HepG2 (cell line): ENCODE measurements around the gene ZNF221. TPM values are rescaled to one million over a fixed set of nuclear protein-coding genes. Genes with fewer than 3 reads are reported as not detected.
A peak's percentile ranks its signal among the peaks of the same experiment; 100 is the strongest.

Experiments
- HDAC2 ChIP-seq: sonication (generic); formaldehyde crosslinking; IDR thresholded peaks from 2 replicates; pipeline ENCODE4 v1.4.0; 2020; ENCODE audit warnings: missing genetic modification reagents
- MYC ChIP-seq: sonication (generic); formaldehyde crosslinking; IDR thresholded peaks from 2 replicates; pipeline ENCODE4 v1.9.0; 2021; ENCODE audit warnings: missing genetic modification reagents, borderline replicate concordance
- POLR2AphosphoS2 ChIP-seq: IDR thresholded peaks from 2 replicates; pipeline ENCODE4 v1.6.1; 2011; ENCODE audit warnings: low read depth, low read length, improper control_type of control experiment
- U2AF1 ChIP-seq: fragments of 200-400 bp; formaldehyde crosslinking; optimal IDR thresholded peaks from 2 replicates; pipeline ENCODE3; 2017; ENCODE audit warnings: mild to moderate bottlenecking, low read depth, low read length
- ZNF17 ChIP-seq: sonication (generic); formaldehyde crosslinking; IDR thresholded peaks from 2 replicates; pipeline ENCODE4 v1.5.0; 2020; ENCODE audit warnings: mild to moderate bottlenecking, missing genetic modification reagents
- ZNF24 ChIP-seq: fragments of 450-650 bp; IDR thresholded peaks from 2 replicates; pipeline ENCODE4 v1.6.1; 2017; ENCODE audit warnings: antibody characterized with exemption, mild to moderate bottlenecking
- ZNF333 ChIP-seq: sonication (generic); formaldehyde crosslinking; IDR thresholded peaks from 2 replicates; pipeline ENCODE4 v1.4.0; 2020; ENCODE audit warnings: mild to moderate bottlenecking, missing genetic modification reagents, borderline replicate concordance
- ZNF614 ChIP-seq: IDR thresholded peaks from 2 replicates; pipeline ENCODE4 v1.6.1; 2018; ENCODE audit warnings: missing biosample characterization, missing genetic modification reagents, inconsistent platforms, borderline replicate concordance
- polyA plus RNA-seq, 8 experiments: library from polyadenylated mRNA; depleted of rRNA in 3 of 8; stranded (reverse) in 7 of 8; unstranded in 1 of 8; fragments of >200 nt; fragmentation: Illumina TruSeq in 4 of 8; extraction: Trizol in 4 of 8; gene quantifications; 2 replicates each; pipeline versions ENCODE4 v1.2.1 to v1.2.3, GENCODE V29; 2011 to 2016; ENCODE audit warnings: low read depth in 4 of 8, missing spikeins in 1 of 8, mixed read lengths in 1 of 8; ENCODE audit not compliant: insufficient read depth in 1 of 8
- total RNA-seq, 5 experiments: library from RNA; depleted of rRNA; stranded (reverse); fragments of >200 nt; fragmentation: Illumina TruSeq; extraction: Trizol; gene quantifications; 2 replicates each; pipeline ENCODE4 v1.2.3, GENCODE V29; 2016; ENCODE audit warnings: low read depth in 1 of 5
- TF ChIP-seq, protein P1 (sequence below): sonication (generic); formaldehyde crosslinking; conservative IDR thresholded peaks from 2 replicates; pipeline ENCODE4 v1.5.0; 2020; ENCODE audit warnings: missing genetic modification reagents
- TF ChIP-seq, protein P2 (sequence below): sonication (generic); formaldehyde crosslinking; IDR thresholded peaks from 2 replicates; pipeline ENCODE4 v1.4.0; 2020; ENCODE audit warnings: missing genetic modification reagents, borderline replicate concordance
- TF ChIP-seq, protein P3 (sequence below): sonication (generic); formaldehyde crosslinking; IDR thresholded peaks from 2 replicates; pipeline ENCODE4 v1.5.0; 2020; ENCODE audit warnings: mild to moderate bottlenecking, low read depth, missing genetic modification reagents, borderline replicate concordance
- TF ChIP-seq, protein P4 (sequence below): IDR thresholded peaks from 2 replicates; pipeline ENCODE4 v1.6.1; 2018; ENCODE audit warnings: missing genetic modification reagents, mild to moderate bottlenecking, missing compliant biosample characterization
- TF ChIP-seq, protein P5 (sequence below): sonication (generic); formaldehyde crosslinking; IDR thresholded peaks from 2 replicates; pipeline ENCODE4 v1.9.0; 2022; ENCODE audit warnings: missing genetic modification reagents, mild to moderate bottlenecking, borderline replicate concordance
- TF ChIP-seq, protein P6 (sequence below): sonication (generic); formaldehyde crosslinking; IDR thresholded peaks from 2 replicates; pipeline ENCODE4 v1.5.1; 2020; ENCODE audit warnings: mild to moderate bottlenecking, missing genetic modification reagents

Gene ZNF221
- total and polyA plus RNA-seq, 2 of the 13 experiments (the other 11 are each of a cell fraction or from before 2014, with no cell fraction given): 0.48 to 3.4 TPM

DNA sequence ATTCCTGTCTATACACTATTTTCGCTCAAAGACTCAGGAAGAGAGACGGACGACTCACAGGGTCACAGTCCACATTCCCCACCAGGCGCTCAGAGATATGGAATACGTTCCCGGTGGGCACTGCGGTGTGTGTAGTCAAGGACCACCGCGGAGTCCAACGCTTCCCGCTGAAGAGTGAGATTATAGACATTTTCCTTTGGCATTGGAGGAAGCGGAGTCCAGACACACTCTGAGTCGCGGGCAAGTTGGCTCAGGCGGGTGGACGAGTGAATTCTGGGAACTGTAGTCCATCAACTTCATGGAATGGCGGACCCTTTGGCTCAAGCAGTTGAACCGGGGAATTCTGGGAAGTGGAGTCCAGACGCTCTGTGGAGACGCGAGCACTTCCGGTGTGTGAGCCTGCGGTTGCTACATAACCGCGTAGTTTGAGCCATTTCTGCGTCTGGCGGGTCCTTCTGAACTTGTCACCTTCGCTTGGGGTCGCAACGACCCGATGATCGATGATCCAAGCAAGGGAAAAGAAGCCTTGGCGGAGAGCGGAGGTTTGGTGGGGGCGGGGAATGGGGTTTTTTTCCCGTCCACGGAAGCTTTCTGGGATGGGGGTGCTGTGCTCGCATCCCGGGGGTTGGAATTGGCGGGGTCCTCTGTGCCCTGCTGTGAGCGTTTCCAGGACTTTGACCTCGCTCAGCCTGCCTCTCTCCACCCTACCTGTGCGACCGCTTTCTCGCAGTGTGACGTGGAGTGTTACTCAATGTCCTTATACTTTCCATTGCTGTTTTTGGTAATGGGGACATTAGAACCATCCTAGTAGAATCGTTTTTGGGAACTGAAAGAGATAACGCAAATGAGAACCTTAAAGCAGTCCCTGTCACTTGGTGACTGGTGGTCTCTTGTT lies 51.8 kb downstream of the ZNF221 start, which contains the start of gene ZNF230 (continued):
- TF ChIP-seq, protein P1, sequence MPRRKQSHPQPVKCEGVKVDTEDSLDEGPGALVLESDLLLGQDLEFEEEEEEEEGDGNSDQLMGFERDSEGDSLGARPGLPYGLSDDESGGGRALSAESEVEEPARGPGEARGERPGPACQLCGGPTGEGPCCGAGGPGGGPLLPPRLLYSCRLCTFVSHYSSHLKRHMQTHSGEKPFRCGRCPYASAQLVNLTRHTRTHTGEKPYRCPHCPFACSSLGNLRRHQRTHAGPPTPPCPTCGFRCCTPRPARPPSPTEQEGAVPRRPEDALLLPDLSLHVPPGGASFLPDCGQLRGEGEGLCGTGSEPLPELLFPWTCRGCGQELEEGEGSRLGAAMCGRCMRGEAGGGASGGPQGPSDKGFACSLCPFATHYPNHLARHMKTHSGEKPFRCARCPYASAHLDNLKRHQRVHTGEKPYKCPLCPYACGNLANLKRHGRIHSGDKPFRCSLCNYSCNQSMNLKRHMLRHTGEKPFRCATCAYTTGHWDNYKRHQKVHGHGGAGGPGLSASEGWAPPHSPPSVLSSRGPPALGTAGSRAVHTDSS (CRISPR knock-in tag): 0 out of 2 replicates have a peak, but pooled peaks have one; percentile 59
- TF ChIP-seq HDAC2 (CRISPR knock-in tag): peak; percentile 65
- TF ChIP-seq POLR2AphosphoS2: no peak
- no peak for TF ChIP-seq ZNF17 (CRISPR knock-in tag)
- TF ChIP-seq, protein P2, sequence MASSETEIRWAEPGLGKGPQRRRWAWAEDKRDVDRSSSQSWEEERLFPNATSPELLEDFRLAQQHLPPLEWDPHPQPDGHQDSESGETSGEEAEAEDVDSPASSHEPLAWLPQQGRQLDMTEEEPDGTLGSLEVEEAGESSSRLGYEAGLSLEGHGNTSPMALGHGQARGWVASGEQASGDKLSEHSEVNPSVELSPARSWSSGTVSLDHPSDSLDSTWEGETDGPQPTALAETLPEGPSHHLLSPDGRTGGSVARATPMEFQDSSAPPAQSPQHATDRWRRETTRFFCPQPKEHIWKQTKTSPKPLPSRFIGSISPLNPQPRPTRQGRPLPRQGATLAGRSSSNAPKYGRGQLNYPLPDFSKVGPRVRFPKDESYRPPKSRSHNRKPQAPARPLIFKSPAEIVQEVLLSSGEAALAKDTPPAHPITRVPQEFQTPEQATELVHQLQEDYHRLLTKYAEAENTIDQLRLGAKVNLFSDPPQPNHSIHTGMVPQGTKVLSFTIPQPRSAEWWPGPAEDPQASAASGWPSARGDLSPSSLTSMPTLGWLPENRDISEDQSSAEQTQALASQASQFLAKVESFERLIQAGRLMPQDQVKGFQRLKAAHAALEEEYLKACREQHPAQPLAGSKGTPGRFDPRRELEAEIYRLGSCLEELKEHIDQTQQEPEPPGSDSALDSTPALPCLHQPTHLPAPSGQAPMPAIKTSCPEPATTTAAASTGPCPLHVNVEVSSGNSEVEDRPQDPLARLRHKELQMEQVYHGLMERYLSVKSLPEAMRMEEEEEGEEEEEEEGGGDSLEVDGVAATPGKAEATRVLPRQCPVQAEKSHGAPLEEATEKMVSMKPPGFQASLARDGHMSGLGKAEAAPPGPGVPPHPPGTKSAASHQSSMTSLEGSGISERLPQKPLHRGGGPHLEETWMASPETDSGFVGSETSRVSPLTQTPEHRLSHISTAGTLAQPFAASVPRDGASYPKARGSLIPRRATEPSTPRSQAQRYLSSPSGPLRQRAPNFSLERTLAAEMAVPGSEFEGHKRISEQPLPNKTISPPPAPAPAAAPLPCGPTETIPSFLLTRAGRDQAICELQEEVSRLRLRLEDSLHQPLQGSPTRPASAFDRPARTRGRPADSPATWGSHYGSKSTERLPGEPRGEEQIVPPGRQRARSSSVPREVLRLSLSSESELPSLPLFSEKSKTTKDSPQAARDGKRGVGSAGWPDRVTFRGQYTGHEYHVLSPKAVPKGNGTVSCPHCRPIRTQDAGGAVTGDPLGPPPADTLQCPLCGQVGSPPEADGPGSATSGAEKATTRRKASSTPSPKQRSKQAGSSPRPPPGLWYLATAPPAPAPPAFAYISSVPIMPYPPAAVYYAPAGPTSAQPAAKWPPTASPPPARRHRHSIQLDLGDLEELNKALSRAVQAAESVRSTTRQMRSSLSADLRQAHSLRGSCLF (CRISPR knock-in tag): no peak
- TF ChIP-seq, protein P3, sequence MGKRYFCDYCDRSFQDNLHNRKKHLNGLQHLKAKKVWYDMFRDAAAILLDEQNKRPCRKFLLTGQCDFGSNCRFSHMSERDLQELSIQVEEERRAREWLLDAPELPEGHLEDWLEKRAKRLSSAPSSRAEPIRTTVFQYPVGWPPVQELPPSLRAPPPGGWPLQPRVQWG (CRISPR knock-in tag): no peak
- TF ChIP-seq MYC (CRISPR knock-in tag): 0 out of 2 replicates have a peak, but pooled peaks have one; percentile 36
- TF ChIP-seq, protein P4, sequence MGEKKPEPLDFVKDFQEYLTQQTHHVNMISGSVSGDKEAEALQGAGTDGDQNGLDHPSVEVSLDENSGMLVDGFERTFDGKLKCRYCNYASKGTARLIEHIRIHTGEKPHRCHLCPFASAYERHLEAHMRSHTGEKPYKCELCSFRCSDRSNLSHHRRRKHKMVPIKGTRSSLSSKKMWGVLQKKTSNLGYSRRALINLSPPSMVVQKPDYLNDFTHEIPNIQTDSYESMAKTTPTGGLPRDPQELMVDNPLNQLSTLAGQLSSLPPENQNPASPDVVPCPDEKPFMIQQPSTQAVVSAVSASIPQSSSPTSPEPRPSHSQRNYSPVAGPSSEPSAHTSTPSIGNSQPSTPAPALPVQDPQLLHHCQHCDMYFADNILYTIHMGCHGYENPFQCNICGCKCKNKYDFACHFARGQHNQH (CRISPR knock-in tag): no peak
- TF ChIP-seq U2AF1: no peak
- TF ChIP-seq ZNF614 (CRISPR knock-in tag): no peak
- TF ChIP-seq, protein P5, sequence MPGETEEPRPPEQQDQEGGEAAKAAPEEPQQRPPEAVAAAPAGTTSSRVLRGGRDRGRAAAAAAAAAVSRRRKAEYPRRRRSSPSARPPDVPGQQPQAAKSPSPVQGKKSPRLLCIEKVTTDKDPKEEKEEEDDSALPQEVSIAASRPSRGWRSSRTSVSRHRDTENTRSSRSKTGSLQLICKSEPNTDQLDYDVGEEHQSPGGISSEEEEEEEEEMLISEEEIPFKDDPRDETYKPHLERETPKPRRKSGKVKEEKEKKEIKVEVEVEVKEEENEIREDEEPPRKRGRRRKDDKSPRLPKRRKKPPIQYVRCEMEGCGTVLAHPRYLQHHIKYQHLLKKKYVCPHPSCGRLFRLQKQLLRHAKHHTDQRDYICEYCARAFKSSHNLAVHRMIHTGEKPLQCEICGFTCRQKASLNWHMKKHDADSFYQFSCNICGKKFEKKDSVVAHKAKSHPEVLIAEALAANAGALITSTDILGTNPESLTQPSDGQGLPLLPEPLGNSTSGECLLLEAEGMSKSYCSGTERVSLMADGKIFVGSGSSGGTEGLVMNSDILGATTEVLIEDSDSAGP: peak; percentile 26; the same call in 1 of the 2 replicates
- TF ChIP-seq, protein P6, sequence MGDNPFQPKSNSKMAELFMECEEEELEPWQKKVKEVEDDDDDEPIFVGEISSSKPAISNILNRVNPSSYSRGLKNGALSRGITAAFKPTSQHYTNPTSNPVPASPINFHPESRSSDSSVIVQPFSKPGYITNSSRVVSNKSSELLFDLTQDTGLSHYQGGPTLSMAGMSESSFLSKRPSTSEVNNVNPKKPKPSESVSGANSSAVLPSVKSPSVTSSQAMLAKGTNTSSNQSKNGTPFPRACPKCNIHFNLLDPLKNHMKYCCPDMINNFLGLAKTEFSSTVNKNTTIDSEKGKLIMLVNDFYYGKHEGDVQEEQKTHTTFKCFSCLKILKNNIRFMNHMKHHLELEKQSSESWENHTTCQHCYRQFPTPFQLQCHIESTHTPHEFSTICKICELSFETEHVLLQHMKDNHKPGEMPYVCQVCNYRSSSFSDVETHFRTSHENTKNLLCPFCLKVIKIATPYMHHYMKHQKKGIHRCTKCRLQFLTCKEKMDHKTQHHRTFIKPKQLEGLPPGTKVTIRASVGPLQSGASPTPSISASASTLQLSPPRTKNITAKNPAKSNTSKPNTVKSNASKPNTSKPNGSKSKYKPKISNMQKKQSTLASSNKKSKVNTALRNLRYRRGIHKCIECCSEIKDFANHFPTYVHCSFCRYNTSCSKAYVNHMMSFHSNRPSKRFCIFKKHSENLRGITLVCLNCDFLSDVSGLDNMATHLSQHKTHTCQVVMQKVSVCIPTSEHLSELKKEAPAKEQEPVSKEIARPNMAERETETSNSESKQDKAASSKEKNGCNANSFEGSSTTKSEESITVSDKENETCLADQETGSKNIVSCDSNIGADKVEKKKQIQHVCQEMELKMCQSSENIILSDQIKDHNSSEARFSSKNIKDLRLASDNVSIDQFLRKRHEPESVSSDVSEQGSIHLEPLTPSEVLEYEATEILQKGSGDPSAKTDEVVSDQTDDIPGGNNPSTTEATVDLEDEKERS (CRISPR knock-in tag): 0 out of 2 replicates have a peak, but pooled peaks have one; percentile 18
- no peak for TF ChIP-seq ZNF24
- TF ChIP-seq ZNF333 (CRISPR knock-in tag): no peak
